HepG2 (cell line): ENCODE results near the gene NFATC1.

Experiments
- AKAP8 ChIP-seq: sonication (generic); formaldehyde crosslinking; IDR thresholded peaks from 2 replicates; pipeline ENCODE4 v1.5.1; 2020; ENCODE audit warnings: mild to moderate bottlenecking, missing genetic modification reagents
- KDM3A ChIP-seq: IDR thresholded peaks from 2 replicates; pipeline ENCODE4 v1.6.1; 2018; ENCODE audit warnings: low read depth, missing compliant biosample characterization
- POLR2A ChIP-seq, 2 experiments: IDR thresholded peaks; 2 replicates each; pipeline ENCODE4 v1.6.1; 2011; ENCODE audit warnings: low read depth in 2 of 2, low read length in 2 of 2, mild to moderate bottlenecking in 1 of 2, moderate library complexity in 1 of 2; ENCODE audit not compliant: insufficient read depth in 1 of 2
- U2AF2 ChIP-seq: fragments of 200-400 bp; formaldehyde crosslinking; IDR thresholded peaks from 2 replicates; pipeline ENCODE4 v1.6.1; 2017; ENCODE audit warnings: low read depth, mild to moderate bottlenecking, low read length
- ZNF337 ChIP-seq: sonication (generic); formaldehyde crosslinking; IDR thresholded peaks from 2 replicates; pipeline ENCODE4 v1.5.1; 2020; ENCODE audit warnings: missing genetic modification reagents, low read depth, mild to moderate bottlenecking, borderline replicate concordance
- ZZZ3 ChIP-seq: sonication (generic); formaldehyde crosslinking; IDR thresholded peaks from 2 replicates; pipeline ENCODE4 v1.4.0; 2020; ENCODE audit warnings: missing genetic modification reagents, mild to moderate bottlenecking, borderline replicate concordance
- TF ChIP-seq, protein P1 (sequence below): sonication (generic); formaldehyde crosslinking; IDR thresholded peaks from 2 replicates; pipeline ENCODE4 v1.4.0; 2020; ENCODE audit warnings: missing genetic modification reagents, borderline replicate concordance
- TF ChIP-seq, protein P2 (sequence below): sonication (generic); formaldehyde crosslinking; IDR thresholded peaks from 2 replicates; pipeline ENCODE4 v1.5.0; 2020; ENCODE audit warnings: mild to moderate bottlenecking, missing genetic modification reagents, moderate library complexity
- TF ChIP-seq, protein P3 (sequence below): sonication (generic); formaldehyde crosslinking; IDR thresholded peaks from 2 replicates; pipeline ENCODE4 v1.4.0; 2020; ENCODE audit warnings: missing genetic modification reagents, mild to moderate bottlenecking, borderline replicate concordance
- TF ChIP-seq, protein P4 (sequence below): sonication (generic); formaldehyde crosslinking; conservative IDR thresholded peaks from 2 replicates; pipeline ENCODE4 v1.8.1; 2023; ENCODE audit warnings: missing genetic modification reagents

DNA sequence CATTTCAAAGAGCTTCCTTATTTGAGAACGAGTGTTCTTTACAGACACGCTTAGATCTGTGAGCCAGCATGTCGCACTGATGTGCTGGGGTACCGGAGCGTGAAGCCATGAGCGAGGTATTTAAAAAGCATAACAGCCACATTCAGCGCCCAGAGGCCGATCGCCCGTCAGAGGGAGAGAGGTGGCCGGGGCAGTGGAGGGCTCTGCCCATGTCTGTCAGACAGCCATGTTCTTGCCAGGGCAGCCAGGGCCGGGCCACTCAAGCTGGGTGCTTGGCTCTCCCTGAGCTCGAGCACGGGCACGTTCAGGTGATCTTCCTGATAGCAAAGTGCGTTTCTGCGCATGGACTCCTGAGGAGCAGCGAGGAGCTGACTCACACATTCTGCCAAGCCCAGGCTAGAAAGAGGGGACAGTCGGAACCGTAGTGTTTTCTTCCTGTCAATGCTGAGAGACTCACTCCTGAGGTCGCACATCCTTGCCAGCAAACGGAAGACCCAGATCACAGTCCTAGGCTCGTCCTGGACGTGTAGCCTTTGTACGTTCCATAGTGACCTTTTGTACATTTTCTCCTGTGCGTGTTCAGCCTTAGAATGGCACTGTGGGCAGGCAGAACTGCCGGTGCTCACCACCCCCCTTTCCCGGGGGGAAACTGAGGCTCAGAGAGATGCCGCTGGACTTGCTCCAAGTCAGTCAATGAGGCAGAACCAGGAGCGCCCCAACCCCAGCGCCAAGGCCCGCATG lies 100.7 kb downstream of the NFATC1 start:
- TF ChIP-seq ZZZ3 (no peak), POLR2A (IDR thresholded peaks at IDR 0.05; ENCODE audit: insufficient read depth in 1 of 2, low read depth in 2 of 2, low read length in 2 of 2) (no peak), U2AF2 (no peak), ZNF337 (CRISPR knock-in tag) (no peak), KDM3A (CRISPR knock-in tag) (no peak), AKAP8 (CRISPR knock-in tag) (no peak)
- TF ChIP-seq, protein P1, sequence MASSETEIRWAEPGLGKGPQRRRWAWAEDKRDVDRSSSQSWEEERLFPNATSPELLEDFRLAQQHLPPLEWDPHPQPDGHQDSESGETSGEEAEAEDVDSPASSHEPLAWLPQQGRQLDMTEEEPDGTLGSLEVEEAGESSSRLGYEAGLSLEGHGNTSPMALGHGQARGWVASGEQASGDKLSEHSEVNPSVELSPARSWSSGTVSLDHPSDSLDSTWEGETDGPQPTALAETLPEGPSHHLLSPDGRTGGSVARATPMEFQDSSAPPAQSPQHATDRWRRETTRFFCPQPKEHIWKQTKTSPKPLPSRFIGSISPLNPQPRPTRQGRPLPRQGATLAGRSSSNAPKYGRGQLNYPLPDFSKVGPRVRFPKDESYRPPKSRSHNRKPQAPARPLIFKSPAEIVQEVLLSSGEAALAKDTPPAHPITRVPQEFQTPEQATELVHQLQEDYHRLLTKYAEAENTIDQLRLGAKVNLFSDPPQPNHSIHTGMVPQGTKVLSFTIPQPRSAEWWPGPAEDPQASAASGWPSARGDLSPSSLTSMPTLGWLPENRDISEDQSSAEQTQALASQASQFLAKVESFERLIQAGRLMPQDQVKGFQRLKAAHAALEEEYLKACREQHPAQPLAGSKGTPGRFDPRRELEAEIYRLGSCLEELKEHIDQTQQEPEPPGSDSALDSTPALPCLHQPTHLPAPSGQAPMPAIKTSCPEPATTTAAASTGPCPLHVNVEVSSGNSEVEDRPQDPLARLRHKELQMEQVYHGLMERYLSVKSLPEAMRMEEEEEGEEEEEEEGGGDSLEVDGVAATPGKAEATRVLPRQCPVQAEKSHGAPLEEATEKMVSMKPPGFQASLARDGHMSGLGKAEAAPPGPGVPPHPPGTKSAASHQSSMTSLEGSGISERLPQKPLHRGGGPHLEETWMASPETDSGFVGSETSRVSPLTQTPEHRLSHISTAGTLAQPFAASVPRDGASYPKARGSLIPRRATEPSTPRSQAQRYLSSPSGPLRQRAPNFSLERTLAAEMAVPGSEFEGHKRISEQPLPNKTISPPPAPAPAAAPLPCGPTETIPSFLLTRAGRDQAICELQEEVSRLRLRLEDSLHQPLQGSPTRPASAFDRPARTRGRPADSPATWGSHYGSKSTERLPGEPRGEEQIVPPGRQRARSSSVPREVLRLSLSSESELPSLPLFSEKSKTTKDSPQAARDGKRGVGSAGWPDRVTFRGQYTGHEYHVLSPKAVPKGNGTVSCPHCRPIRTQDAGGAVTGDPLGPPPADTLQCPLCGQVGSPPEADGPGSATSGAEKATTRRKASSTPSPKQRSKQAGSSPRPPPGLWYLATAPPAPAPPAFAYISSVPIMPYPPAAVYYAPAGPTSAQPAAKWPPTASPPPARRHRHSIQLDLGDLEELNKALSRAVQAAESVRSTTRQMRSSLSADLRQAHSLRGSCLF, result no peak
- TF ChIP-seq, protein P2, sequence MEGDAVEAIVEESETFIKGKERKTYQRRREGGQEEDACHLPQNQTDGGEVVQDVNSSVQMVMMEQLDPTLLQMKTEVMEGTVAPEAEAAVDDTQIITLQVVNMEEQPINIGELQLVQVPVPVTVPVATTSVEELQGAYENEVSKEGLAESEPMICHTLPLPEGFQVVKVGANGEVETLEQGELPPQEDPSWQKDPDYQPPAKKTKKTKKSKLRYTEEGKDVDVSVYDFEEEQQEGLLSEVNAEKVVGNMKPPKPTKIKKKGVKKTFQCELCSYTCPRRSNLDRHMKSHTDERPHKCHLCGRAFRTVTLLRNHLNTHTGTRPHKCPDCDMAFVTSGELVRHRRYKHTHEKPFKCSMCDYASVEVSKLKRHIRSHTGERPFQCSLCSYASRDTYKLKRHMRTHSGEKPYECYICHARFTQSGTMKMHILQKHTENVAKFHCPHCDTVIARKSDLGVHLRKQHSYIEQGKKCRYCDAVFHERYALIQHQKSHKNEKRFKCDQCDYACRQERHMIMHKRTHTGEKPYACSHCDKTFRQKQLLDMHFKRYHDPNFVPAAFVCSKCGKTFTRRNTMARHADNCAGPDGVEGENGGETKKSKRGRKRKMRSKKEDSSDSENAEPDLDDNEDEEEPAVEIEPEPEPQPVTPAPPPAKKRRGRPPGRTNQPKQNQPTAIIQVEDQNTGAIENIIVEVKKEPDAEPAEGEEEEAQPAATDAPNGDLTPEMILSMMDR (CRISPR knock-in tag), result no peak
- TF ChIP-seq, protein P3, sequence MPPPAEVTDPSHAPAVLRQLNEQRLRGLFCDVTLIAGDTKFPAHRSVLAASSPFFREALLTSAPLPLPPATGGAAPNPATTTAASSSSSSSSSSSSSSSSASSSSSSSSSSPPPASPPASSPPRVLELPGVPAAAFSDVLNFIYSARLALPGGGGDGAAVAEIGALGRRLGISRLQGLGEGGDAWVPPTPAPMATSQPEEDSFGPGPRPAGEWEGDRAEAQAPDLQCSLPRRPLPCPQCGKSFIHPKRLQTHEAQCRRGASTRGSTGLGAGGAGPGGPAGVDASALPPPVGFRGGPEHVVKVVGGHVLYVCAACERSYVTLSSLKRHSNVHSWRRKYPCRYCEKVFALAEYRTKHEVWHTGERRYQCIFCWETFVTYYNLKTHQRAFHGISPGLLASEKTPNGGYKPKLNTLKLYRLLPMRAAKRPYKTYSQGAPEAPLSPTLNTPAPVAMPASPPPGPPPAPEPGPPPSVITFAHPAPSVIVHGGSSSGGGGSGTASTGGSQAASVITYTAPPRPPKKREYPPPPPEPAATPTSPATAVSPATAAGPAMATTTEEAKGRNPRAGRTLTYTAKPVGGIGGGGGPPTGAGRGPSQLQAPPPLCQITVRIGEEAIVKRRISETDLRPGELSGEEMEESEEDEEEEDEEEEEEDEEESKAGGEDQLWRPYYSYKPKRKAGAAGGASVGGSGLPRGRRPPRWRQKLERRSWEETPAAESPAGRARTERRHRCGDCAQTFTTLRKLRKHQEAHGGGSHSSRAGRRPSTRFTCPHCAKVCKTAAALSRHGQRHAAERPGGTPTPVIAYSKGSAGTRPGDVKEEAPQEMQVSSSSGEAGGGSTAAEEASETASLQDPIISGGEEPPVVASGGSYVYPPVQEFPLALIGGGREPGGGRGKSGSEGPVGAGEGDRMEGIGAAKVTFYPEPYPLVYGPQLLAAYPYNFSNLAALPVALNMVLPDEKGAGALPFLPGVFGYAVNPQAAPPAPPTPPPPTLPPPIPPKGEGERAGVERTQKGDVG (CRISPR knock-in tag), result no peak
- TF ChIP-seq, protein P4, sequence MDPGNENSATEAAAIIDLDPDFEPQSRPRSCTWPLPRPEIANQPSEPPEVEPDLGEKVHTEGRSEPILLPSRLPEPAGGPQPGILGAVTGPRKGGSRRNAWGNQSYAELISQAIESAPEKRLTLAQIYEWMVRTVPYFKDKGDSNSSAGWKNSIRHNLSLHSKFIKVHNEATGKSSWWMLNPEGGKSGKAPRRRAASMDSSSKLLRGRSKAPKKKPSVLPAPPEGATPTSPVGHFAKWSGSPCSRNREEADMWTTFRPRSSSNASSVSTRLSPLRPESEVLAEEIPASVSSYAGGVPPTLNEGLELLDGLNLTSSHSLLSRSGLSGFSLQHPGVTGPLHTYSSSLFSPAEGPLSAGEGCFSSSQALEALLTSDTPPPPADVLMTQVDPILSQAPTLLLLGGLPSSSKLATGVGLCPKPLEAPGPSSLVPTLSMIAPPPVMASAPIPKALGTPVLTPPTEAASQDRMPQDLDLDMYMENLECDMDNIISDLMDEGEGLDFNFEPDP (CRISPR knock-in tag), result no peak
